Measurements from ENCODE around the gene CLGN.

CLGN gene

DNA sequence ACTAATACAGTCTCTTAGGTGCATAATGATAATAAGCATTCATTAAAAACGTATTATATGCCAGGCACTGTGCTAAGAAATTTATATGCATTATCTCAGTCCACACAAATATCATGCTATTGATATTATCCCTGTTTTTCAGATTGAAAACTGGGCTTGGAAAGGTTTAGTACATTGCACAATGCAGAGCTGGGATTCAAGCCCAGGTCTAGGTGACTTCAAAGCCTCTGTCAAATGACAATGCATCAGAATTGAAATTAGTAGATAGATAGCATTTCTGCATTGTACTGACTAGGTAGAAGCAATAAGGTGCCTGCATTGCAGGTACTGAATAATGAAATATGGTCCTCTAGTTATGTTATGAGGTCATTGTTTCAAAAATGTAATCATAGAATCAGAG is 72.2 kb downstream of the CLGN start:
- H3K4me3 ChIP-seq, result no peak overlapping the region
- no peaks in the 10 kb centered on the region for H3K9me3 ChIP-seq
- no peaks in the 10 kb centered on the region for H3K4me1 ChIP-seq
- peaks cover 0 to 3% of the 10 kb centered on the region in 2 donors for H3K27me3 ChIP-seq
- H3K36me3 ChIP-seq, result no peaks in the 10 kb centered on the region
- DNase-seq, result no peak
- H3K27ac ChIP-seq, result no peak overlapping the region
- intact Hi-C loops (cut with DNase I; ENCODE audit: low total_unique reads), result no loop called here
- TF ChIP-seq, protein P1, sequence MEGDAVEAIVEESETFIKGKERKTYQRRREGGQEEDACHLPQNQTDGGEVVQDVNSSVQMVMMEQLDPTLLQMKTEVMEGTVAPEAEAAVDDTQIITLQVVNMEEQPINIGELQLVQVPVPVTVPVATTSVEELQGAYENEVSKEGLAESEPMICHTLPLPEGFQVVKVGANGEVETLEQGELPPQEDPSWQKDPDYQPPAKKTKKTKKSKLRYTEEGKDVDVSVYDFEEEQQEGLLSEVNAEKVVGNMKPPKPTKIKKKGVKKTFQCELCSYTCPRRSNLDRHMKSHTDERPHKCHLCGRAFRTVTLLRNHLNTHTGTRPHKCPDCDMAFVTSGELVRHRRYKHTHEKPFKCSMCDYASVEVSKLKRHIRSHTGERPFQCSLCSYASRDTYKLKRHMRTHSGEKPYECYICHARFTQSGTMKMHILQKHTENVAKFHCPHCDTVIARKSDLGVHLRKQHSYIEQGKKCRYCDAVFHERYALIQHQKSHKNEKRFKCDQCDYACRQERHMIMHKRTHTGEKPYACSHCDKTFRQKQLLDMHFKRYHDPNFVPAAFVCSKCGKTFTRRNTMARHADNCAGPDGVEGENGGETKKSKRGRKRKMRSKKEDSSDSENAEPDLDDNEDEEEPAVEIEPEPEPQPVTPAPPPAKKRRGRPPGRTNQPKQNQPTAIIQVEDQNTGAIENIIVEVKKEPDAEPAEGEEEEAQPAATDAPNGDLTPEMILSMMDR (IDR thresholded peaks at IDR 0.05), result no peak

DNA sequence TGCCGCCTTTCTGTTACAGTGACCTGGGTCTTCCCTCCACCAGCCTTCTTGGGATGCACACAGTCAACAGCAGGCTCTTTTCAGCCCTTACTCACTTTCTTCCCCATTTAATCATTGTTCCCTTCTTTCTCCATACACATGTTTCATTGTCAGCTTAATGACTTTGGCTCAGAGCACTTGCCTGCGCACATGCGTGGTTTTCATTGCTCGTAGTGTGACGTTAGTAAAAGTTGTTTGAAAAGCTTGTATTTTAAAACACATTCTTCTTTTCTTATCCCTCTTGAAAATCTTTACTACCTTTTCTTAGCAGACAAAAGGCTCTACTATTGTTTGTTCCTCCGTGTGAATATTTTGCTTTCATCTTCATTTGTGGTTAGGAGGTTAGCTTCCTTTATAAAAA is 73.7 kb downstream of the CLGN start:
- Histone ChIP-seq H3K9me3 (no peaks in the 10 kb centered on the region), H3K4me3 (no peak overlapping the region), H3K27me3 (peaks cover 0 to 3% of the 10 kb centered on the region in 2 donors), H3K27ac (no peak overlapping the region), H3K36me3 (no peaks in the 10 kb centered on the region), H3K4me1 (no peaks in the 10 kb centered on the region)
- TF ChIP-seq, protein P1 (IDR thresholded peaks at IDR 0.05), result no peak
- intact Hi-C loops (cut with DNase I; ENCODE audit: low total_unique reads), result no loop called here
- no peak for DNase-seq

DNA sequence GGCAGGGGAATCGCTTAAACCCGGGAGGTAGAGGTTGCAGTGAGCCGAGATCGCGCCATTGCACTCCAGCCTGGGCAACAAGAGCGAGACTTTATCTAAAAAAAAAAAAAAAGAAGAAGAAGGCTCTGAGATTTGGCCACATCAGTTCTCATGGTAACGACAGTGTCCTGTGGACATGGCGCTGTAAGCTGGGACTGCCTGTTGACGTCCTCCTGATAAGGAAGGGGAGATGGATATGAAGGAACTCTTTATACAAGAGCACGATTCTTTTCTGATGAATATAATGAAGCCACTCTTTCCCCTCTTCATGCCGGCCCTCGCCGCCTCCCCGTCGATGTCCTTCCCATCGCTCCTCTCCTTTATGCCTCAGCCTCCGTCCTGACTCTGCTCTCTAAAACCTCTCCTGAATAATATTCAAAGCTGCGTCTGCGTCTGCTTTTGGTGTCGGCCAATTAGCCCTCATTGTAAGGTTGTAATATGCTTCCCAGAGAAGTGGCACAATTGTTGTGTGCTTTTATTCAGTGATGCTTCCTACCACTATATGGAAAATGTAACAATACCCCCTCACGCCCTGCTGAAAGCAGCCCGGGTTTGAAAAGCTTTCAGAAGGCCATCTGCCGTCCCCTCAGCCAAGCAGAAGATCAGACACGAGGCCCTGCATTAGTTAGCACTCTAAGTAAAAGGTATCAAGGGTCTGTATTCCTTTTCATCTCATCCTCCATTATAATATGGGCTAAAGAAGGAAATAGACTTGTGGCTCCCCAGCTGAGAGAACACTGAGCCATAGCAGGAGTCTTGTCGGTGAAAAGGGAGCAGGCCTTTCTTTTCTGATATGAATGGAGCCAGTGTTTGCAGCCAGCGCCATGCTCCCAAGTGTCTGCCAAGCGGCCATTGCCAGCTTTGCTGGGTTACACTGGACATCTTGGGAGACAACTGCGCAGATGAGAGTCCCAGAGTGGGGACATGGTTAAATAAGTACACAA is 76.1 kb downstream of the CLGN start:
- Histone ChIP-seq H3K36me3 (no peaks in the 10 kb centered on the region), H3K27ac (no peak overlapping the region), H3K4me3 (no peak overlapping the region), H3K9me3 (no peaks in the 10 kb centered on the region), H3K27me3 (no peaks in the 10 kb centered on the region), H3K4me1 (no peaks in the 10 kb centered on the region)
- intact Hi-C loops (cut with DNase I; ENCODE audit: low total_unique reads), result no loop called here
- DNase-seq, result no peak
- TF ChIP-seq, protein P1 (IDR thresholded peaks at IDR 0.05), result no peak

DNA sequence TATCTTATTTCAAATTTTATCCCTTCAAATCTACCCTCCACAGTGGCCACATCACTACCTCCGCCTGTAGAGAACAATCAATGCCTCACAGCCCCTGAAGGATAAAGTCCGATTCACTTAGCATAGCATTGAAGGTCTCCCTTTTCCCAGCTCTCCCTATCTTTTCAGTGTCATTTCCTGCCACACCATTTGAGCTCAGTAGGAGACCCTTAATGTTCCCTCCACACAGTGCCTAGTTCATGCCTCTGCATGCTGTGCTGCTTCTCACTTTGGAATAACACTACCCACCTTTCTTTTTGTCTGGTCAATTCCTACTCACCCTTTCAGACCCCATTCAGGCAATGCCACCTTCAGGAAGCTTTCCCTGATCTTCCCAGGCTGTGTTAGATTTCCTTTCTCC is 77.6 kb downstream of the CLGN start:
- TF ChIP-seq, protein P1 (IDR thresholded peaks at IDR 0.05), result no peak
- Histone ChIP-seq H3K4me1 (no peaks in the 10 kb centered on the region), H3K36me3 (no peaks in the 10 kb centered on the region), H3K27me3 (no peaks in the 10 kb centered on the region), H3K9me3 (no peaks in the 10 kb centered on the region), H3K27ac (no peak overlapping the region), H3K4me3 (no peak overlapping the region)
- DNase-seq, result no peak
- intact Hi-C loops (cut with DNase I; ENCODE audit: low total_unique reads), result no loop called here

DNA sequence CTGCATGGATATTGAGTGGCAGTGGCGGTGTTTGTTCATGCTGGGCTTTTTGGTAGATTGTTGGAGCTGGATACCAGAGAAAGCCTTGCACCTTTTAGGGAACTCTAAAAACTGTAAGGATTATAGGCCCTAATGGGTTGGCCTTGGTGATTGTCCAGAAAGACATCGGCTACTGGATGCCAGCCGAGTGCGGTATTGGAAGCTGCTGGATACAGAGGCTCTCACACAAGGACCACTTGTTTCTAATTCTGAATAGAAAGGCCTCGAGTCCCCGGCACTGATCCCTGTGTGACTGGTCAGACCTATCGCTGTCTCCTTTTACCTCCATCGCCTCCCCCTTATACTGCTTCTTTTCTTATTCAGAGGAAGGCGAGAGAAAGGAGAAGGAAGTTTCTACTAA is 81.3 kb downstream of the CLGN start:
- H3K27ac ChIP-seq, result no peak overlapping the region
- TF ChIP-seq, protein P1 (IDR thresholded peaks at IDR 0.05), result no peak
- no peak for DNase-seq
- H3K4me3 ChIP-seq, result no peak overlapping the region
- intact Hi-C loops (cut with DNase I; ENCODE audit: low total_unique reads), result no loop called here
- H3K27me3 ChIP-seq, result no peaks in the 10 kb centered on the region
- H3K36me3 ChIP-seq, result no peaks in the 10 kb centered on the region
- peaks cover 0 to 4% (median 0%) of the 10 kb centered on the region in 4 donors for H3K4me1 ChIP-seq
- H3K9me3 ChIP-seq, result no peaks in the 10 kb centered on the region

All from tibial artery (tissue), 4 donors.